D721Med (cell line): ENCODE results near the gene RNF133.
"Not testable (repeated sequence)": the region's sequence is repeated elsewhere in the genome, so short reads cannot be mapped to it uniquely, and the experiment has no call there.

Experiments
- DNase-seq: peaks from one replicate; pipeline ENCODE4 v3.0.0; 2011; ENCODE audit warnings: low spot score; ENCODE audit not compliant: insufficient read length
- FAIRE-seq: peaks from 2 replicates; lab custom pipeline; 2011; peaks lifted over from hg19 to GRCh38; lab: Jason Lieb, UNC
- CTCF ChIP-seq: IDR thresholded peaks from 2 replicates; pipeline ENCODE4 v1.5.1; 2012; ENCODE audit warnings: mild to moderate bottlenecking, control low read depth; ENCODE audit not compliant: insufficient read depth; ENCODE audit errors: missing control alignments

The RNF133 gene

GRCh38 chr7:122679813-122680212 is 19.1 kb downstream of the RNF133 start:
- no peak for FAIRE-seq
- TF ChIP-seq CTCF = no peak
- DNase-seq = no peak

- DNase-seq, FAIRE-seq: not testable (repeated sequence)
These were observed 19.6 kb downstream of the RNF133 start for GRCh38 chr7:122679269-122679709.

- DNase-seq = no peak
- no peak for FAIRE-seq
- no peak for TF ChIP-seq CTCF
These were observed 21.8 kb downstream of the RNF133 start for GRCh38 chr7:122677149-122677548.

GRCh38 chr7:122676466-122676865 is 22.5 kb downstream of the RNF133 start:
- no peak for DNase-seq
- no peak for TF ChIP-seq CTCF
- no peak for FAIRE-seq

- DNase-seq (no peak), FAIRE-seq (no peak)
- no peak for TF ChIP-seq CTCF
These were observed 23.3 kb downstream of the RNF133 start for GRCh38 chr7:122675621-122676020.

GRCh38 chr7:122675011-122675410 is 23.9 kb downstream of the RNF133 start:
- TF ChIP-seq CTCF = no peak
- no peak for FAIRE-seq
- no peak for DNase-seq

GRCh38 chr7:122674502-122674901 is 24.4 kb downstream of the RNF133 start:
- no peak for TF ChIP-seq CTCF
- FAIRE-seq = no peak
- DNase-seq = no peak

GRCh38 chr7:122673951-122674350 is 25.0 kb downstream of the RNF133 start:
- DNase-seq = no peak
- FAIRE-seq = no peak
- no peak for TF ChIP-seq CTCF
